Stimulated activated CD4-positive, alpha-beta T cell treated with anti-CD3 and anti-CD28 coated beads, Interleukin-4, amount 100 ng/mL, for 48 hours (primary cell): ENCODE data around the gene CNPY2.
"Not testable (repeated sequence)": the region's sequence is repeated elsewhere in the genome, so short reads cannot be mapped to it uniquely, and the experiment has no call there.

Experiments used
- DNase-seq, 2 donors: peaks; one replicate each; pipeline ENCODE4 v3.0.0-alpha.2; 2020; ENCODE audit warnings: low read depth in 2 of 2

CNPY2 gene

DNA sequence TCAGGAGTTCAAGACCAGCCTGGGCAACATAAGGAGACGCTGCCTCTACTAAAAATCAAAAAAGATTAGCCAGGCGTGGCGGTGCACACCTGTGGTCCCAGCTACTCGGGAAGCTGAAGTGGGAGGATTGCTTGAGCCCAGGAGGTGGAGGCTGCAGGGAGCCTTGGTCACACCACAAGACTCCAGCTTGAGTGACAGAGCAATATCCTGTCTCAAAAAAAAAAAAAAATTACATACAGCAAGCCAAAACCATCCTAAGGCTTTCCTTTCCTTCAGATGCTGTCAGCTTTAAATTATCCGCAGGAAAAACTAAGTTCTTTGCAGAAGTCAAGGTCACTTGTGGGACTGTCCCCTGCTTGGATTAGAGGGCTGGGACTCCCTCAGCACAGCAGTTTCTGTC lies 17.0 kb downstream of the CNPY2 start:
- no peak for DNase-seq

DNA sequence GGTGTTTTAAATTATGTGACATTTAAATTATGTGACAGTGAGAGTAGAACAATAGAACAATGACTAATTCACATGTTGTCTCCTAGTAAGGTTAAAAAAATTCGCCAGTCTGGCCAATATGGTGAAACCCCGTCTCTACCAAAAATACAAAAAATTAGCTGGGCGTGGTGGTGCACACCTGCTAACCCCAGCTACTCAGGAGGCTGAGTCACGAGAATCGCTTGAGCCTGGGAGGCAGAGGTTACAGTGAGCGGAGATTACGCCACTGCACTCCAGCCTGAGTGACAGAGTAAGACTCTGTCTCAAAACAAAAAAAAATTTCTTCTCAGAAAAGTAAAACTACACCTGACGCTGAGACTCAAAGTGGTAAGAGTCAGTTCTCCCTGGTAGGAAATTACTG lies 18.4 kb downstream of the CNPY2 start:
- DNase-seq: no peak

DNA sequence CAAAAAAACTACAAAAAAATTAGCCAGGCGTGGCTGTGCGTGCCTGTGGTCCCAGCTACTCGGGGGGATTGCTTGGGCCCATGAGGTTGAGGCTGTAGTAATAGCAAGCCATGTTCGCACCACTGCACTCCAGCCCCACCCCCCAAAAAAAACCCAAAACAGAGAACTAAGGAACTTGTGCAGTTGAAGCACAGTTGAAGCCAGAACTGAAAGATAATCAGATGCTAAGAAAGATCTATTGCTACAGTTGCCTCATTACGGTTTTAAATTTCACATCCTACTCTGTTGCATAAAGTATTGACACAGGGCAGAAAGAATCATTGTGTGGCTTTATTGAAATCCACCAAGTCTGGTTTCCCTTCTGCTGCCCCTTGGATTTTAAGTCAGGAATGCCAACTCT lies 19.5 kb downstream of the CNPY2 start:
- no peak for DNase-seq

DNA sequence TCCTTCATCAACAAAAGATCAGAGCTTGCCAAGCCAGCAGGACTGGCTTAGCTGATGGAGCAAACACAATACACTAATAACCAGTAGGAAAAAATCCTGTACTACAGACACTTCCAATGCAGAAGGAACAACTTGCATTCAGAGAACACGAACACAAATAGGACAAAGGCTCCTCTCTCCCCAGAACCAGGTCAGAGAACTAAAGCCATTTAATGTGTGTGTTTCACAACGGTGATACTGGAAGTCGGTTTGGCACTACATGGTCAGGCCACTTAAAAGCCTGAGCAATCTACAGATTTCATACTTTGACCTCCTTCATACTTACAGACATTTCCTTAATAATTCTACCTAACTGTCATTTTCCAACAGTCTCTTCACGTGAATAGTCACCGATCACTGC lies 22.0 kb downstream of the CNPY2 start:
- no peak for DNase-seq

DNA sequence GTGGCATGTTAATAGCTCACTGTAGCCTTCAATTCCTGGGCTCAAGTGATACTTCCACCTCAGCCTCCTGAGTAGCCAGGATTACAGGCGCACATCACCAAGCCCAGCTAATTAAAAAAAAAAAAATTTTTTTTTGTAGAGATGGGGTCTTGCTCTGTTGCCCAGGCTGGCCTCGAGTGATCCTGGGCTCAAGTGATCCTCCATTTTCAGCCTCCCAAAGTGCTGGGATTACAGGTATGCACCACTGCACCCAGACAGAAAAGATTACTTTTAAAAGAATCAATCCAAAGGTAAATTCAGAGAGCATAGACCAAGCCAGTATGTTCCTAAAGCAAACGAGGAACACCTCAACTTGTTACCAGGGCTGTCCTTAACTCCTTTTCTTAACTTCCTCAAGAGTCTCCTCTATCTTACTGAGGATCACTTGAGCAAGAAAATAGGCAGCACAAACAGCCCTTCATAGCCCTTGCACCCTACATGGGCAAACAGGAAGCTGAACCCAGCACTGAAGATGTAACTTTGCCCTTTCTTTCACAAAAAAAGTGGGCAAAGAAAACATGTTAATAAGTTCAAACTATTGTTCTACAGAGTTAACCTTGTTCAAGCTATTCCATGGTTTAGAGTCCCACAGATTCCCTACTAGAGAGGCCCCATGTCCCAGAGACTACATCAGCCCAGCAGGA lies 26.9 kb downstream of the CNPY2 start:
- DNase-seq: no peak

DNA sequence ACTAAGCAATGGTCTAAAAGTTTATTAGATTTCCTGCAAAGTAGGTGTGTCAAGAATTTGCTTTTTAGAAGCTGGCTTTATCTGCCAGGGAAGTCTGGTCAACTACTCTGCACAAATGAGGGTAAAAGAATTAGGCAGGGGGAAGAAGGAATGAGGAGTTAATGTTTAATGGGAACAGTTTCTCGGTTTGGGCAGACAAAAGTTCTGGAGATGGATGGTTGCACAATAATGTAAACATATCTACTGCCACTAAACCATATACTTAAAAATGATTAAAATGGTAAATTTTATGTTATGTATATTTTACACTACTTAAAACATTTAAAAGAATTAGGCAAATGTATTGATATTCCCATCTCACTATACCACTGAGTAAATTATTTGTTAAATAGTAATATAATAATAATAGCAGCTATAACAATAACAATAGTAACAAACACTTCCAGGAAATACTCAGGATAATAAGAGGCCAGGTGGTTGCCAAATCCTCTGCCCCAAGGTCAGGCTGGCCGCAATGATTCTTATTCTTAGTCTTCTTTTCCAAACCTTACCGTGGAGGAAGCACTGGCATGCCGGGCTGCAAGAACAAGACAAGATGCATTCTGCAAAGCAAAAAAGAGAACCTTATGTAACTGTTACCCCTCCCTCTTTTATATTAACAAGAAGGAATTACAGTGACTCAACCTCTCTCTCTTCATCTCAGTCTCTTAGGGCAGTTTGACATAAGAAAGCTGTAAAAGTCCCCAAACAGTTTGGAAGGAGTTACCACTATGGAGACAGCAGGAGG lies 29.6 kb downstream of the CNPY2 start:
- no peak for DNase-seq

DNA sequence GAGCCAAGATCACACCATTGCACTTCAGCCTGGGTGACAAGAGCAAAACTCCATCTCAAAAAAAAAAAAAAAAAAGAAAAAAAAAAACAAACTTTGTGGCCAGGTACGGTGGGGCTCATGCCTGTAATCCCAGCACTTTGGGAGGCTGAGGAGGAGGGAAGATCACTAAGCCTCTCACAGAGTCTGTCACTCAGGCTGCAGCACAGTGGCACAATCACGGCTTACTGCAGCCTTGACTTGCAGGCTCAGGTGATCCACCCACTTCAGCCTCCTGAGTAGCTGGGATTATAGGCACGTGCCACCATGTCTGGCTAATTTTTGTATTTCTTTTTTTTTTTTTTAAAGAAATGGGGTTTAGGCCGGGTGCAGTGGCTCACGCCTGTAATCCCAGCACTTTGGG lies 31.5 kb downstream of the CNPY2 start:
- DNase-seq: not testable (repeated sequence)

DNA sequence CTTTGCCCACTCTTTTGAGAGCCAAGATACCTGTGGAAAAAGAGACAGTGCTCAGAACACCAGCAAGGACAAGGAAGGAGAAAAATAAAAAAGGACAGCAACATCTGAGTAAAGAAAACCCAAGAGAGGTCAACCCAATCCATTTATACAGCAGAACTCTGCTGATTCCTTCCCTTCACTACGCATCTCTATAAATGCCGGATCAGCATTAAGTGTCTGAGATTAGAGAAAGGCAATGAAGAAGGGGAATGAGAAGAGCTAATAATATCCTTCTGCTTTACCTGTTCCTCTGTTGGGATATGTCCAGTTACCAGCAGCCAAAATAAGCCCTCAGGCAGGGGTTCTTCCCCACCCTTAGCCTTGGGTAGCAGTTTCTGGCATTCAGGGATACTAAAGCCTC lies 33.2 kb downstream of the CNPY2 start:
- DNase-seq: no peak

DNA sequence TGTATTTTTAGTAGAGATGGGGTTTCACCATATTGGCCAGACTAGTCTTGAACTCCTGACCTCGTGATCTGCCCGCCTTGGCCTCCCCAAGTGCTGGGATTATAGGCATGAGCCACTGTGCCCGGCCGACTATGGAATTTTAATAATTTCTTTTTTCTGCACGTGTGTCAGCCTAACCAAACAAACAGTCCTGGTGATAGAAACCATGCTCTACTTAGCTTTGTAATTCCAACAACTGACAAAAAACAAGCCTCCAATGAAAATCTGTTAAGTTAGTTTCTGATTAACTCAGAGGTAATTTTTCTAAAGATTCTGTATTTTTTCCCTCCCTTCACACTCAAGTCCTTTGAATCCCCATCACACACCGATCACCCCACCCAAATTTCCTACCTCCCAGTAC lies 33.8 kb downstream of the CNPY2 start:
- no peak for DNase-seq

DNA sequence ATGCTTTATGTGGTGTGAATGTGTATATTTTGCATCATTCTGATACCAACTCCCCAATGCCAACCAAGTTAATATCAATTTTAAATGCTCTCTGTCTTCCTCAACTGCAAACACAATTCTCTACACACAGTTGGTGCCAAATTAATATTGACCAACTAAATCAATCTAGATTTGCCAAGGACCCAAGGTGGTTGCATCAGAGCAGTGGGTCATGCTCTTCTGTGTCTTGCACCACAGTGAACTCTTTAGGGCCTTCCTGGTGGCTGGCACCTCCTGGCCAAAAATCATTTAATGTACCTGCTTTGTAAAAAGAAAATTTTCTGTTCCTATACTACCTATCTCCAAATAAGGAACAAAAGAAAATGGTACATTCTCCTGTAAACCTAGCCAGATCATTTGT lies 34.9 kb downstream of the CNPY2 start:
- DNase-seq: no peak

DNA sequence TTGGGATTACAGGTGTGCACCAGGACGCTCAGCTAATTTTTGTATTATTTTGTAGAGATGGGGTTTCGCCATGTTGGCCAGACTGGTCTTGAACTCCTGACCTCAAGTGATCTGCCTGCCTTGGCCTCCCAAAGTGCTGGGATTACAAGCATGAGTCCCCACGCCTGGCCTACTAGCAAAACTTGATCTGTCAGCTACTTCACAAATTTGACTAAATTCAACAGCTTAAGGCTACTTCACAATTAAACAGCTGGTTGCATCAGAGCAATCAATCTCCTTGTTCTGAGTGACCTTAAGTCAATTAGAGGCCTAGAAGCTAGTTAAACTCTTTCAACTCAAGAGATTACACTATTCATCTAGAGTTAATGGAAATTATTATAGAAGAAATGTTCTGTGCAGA lies 36.9 kb downstream of the CNPY2 start:
- DNase-seq: no peak

DNA sequence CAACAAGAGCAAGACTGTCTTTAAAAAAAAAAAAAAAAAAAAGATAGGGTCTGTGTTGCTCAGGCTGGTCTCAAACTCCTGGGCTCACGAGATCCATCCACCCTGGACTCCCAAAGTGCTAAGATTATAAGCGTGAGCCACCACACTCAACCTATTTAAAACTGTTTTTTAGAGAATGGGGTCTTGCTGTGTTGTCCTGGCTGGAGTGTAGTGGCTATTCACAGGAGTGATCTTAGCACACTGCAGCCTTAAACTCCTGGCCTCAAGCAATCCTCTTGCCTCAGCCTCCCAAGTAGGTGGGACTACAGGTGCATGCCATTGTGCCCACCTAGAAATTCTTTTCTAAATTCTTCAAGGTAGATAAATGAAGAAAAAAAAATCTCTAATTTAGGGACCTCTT lies 41.5 kb downstream of the CNPY2 start:
- DNase-seq: no peak

DNA sequence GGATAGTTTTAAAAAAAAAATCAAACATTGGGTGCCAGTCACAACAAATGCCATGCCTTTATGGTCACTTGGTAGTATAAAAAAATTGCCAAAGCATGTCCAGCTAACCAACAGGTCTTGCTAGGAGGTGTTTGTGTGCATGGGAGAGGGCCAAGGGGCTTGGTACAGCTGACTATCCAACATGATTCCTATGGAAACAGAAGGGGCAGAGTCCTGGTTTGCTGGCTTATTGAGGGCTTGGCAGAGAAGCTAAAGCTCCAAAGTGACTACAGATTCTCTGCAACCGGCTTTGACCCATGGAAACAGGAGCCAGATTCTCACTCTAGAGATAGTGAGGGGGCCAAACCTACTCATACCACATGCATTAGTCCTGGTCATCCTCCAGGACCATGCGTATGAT lies 43.3 kb downstream of the CNPY2 start:
- DNase-seq: not testable (repeated sequence)

DNA sequence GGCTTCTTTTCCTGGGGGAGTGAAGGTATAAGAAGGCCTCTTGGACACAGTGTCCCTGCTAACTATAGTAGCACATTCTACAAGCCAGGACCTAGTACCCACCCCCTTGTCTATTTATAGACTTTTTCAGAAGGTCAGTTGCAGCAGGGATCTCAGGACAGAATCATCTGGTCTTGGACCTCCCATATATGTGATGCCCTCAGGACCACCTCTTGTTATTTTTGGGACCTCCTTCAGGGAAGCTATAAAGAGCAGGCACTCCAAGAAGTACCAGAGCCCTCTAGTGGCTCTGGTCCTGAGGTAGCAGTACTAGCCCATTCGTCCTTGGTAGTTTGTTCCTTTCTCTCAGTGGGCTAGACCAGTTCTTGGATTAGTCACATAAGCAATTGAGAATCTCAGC lies 44.8 kb downstream of the CNPY2 start:
- no peak for DNase-seq

DNA sequence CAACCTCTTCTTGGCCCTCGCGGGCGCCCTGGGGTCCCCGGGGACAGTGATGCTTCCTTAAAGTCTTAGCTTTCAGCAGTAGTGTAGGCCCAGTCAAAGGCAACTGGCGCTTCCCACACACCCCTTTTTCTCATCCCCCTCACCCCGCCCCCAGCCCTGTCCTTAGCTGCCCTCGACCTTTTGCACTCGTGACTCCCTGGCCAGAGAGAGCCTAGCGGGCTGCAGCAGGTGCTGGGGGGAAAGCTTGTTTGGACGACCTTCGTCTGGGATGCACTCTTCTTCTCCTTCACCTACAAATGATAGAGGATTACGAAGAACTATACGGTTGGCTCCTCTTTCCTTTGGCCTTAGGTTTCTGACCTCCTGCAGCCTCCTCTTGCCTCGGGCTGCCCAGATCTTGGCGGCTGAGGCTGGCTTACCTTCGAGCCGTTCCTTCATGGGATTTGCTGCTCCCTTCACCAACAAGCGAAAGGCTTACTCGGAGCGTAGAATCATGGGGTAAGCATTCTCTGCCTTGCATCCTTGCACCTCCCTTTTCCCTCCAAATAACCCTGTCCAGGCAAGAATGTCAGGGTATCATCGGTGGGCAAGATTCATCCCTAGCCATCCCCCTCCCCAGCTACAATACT lies 48.2 kb downstream of the CNPY2 start:
- DNase-seq: no peak

DNA sequence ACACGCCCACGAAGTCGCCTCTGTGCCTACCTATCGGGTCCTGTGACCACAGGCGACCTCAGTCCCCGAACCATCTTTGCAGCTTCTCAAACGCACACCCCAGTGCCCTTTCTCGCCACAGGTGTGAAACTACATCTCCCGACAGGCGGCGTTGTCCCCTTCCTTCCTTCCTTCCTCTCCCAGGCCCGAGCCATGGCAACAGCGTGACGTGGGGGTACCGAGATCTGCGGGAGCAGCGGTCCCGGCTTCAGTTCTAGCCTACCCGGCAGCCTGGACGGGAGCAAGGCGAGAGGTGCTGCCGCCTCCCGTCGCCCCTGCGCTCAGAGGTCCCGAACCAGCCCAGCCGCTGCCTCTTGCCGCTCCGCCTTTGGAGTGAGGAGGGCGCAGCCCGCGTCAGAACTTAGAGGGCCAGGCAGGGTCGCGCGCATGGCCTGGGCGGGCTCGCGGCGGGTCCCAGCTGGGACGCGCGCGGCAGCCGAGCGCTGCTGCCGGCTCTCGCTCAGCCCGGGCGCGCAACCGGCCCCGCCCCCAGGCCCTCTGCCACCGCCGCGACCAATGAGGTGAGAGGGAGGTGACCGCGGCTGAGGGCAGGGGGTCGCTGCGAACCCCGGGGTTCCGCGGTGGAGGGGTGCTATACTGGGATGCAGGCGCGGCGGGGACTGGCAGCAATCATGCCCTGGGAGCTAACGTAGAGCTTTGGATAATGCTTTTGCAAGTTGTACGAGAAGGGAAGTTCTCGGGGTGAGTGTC lies 48.9 kb downstream of the CNPY2 start, which contains the start of gene COQ10A:
Gene COQ10A (plus strand): TSS at position 250 of the 750 bp plus-strand sequence. CDS start 177 bp downstream, at position 427.
- peak; percentile 74 to 83 for DNase-seq

DNA sequence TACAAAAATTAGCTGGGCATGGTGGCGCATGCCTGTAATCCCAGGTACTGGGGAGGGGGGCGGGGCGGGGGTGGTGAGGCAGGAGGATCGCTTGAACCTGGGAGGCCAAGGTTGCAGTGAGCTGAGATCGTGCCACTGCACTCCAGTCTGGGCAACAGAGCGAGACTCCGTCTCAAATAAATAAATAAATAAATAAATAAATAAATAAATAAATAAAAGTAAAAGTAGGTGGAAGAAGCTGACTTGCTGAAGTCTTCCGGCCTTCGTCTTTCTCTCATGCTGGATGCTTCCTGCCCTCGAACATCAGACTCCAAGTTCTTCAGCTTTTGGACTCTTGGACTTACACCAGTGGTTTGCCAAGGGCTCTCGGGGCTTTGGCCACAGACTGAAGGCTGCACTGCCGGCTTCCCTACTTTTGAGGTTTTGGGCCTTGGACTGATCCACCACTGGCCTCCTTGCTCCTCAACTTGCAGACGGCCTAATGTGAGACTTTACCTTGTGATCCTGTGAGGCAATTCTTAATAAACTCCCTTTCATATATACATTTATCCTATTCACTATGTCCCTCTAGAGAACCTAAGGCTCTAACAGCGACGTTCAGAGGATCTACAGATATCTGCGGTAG lies 49.6 kb downstream of the CNPY2 start:
- DNase-seq: not testable (repeated sequence)

DNA sequence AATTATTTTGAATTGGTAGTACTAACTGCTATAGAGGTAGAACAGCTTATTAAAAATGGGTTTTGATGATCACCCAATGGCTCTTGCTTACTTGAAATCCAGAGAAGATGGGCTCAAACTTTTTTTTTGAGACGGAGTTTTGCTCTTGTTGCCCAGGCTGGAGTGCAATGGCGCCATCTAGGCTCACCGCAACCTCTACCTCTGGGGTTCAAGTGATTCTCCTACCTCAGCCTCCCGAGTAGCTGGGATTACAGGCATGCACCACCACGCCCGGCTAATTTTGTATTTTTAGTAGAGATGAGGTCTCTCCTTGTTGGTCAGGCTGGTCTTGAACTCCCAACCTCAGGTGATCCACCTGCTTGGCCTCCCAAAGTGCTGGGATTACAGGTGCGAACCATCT lies 52.8 kb downstream of the CNPY2 start:
- DNase-seq: not testable (repeated sequence)

DNA sequence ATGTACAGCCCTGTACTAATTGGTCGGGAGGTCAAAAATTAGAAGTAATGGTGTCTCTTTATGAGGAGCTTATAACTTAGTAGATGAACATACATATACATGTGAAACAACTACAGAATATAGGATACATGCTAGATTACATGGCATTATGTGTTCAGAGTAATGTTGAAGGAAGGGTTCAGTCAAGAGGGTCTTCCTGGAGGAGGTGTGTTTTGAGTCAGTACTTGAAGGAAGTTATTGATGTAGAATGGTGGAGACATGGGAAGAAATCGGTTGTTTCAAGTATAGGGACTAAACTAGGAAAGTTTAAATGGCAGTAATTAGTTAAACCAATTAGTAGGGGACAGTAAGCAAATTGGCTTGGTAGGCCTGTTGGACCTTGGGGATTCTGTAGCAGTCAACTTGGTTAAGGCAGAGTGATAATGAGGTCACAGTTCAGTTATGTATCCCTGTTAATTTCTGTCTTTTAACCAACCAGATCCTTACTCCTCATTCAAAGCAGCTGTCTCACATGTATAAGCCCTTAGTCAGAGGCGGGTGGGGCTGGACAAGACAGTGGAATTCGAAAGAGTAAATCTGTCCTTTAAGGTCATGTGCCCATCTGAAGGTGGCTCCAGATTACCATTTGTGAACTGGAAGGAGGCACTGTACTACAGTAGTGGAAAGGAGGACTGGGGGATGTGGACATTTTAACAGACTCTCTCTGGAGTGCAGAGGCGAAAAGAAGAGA lies 54.1 kb downstream of the CNPY2 start:
- no peak for DNase-seq

DNA sequence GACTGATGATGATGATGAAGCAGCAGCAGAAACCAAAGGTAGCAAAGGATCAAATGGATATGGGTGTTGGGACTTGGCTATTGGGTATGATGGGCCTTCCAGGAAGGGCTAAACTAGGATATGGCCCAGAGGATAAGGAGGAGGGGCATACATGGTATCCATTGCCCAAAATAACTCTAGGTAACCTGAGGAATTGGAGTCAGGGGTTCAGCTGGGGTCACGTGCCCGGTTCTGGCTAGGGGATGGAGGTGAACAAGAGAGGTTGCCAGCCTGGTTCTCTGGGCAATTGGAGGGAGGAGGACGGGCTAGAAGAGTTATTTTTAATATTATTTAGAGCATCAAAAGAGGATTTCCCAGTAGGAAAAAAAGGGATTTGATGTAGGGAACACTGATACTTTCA lies 54.9 kb downstream of the CNPY2 start:
- no peak for DNase-seq

DNA sequence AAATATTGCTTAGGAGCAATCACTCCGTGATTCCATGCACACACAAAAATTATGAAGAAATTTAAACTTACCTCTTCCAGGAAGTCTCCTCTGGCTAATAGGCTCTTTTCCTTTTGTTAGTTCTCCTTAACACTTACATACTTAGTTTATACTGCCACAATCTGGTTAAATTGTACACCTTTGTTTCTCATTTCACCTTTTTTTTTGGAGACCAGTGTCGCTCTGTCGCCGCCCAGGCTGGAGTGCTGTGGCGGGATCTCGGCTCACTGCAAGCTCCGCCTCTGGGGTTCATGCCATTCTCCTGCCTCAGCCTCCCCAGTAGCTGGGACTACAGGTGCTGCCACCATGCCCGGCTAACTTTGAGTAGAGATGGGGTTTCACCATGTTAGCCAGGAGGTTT lies 55.4 kb downstream of the CNPY2 start:
- DNase-seq: no peak
